ENCODE measurements around the gene PCBP3.
"Not testable (repeated sequence)": the region's sequence is repeated elsewhere in the genome, so short reads cannot be mapped to it uniquely, and the experiment has no call there.

The PCBP3 gene

GRCh38 chr21:45643021-45643980, at the start of gene PCBP3:
Gene PCBP3 (plus strand): TSS chr21:45643725. CDS start chr21:45850086, 206,361 bp downstream.
- peak; percentile 85 for DNase-seq

- no peak for DNase-seq
These were observed 48.6 kb upstream of the PCBP3 start for GRCh38 chr21:45594721-45595489.

- DNase-seq: no peak
These were observed 47.8 kb upstream of the PCBP3 start for GRCh38 chr21:45595574-45596295.

- peak; percentile 15 for DNase-seq
These were observed 46.7 kb upstream of the PCBP3 start for GRCh38 chr21:45596704-45597318.

- no peak for DNase-seq
These were observed 45.4 kb upstream of the PCBP3 start for GRCh38 chr21:45598109-45598508.

GRCh38 chr21:45598666-45599065, 44.9 kb upstream of the PCBP3 start:
- DNase-seq: no peak

GRCh38 chr21:45599146-45599581, 44.4 kb upstream of the PCBP3 start:
- DNase-seq: no peak

GRCh38 chr21:45600248-45600647, 43.3 kb upstream of the PCBP3 start:
- DNase-seq: no peak

- DNase-seq: no peak
These were observed 42.0 kb upstream of the PCBP3 start for GRCh38 chr21:45601551-45601950.

GRCh38 chr21:45602106-45602505, 41.4 kb upstream of the PCBP3 start:
- no peak for DNase-seq

- DNase-seq: no peak
These were observed 40.0 kb upstream of the PCBP3 start for GRCh38 chr21:45603481-45603880.

- not testable (repeated sequence) for DNase-seq
These were observed 38.8 kb upstream of the PCBP3 start for GRCh38 chr21:45604681-45605080.

GRCh38 chr21:45607021-45607908, 36.3 kb upstream of the PCBP3 start:
- DNase-seq: no peak

- no peak for DNase-seq
These were observed 35.6 kb upstream of the PCBP3 start for GRCh38 chr21:45607909-45608295.

- DNase-seq: not testable (repeated sequence)
These were observed 34.6 kb upstream of the PCBP3 start for GRCh38 chr21:45608747-45609470.

GRCh38 chr21:45609616-45610015, 33.9 kb upstream of the PCBP3 start:
- DNase-seq: not testable (repeated sequence)

GRCh38 chr21:45611296-45611695, 32.2 kb upstream of the PCBP3 start:
- DNase-seq: no peak

GRCh38 chr21:45611939-45612664, 31.4 kb upstream of the PCBP3 start:
- DNase-seq: no peak

GRCh38 chr21:45612665-45613019, 30.9 kb upstream of the PCBP3 start:
- DNase-seq: not testable (repeated sequence)

- no peak for DNase-seq
These were observed 30.1 kb upstream of the PCBP3 start for GRCh38 chr21:45613396-45613795.
